ELF-1 (cell line): ENCODE measurements around the gene FMN2.

Experiments
- DNase-seq: peaks from one replicate; pipeline ENCODE4 v3.0.0-alpha.2; 2016; ENCODE audit warnings: low read depth, low spot score

FMN2 gene

DNA sequence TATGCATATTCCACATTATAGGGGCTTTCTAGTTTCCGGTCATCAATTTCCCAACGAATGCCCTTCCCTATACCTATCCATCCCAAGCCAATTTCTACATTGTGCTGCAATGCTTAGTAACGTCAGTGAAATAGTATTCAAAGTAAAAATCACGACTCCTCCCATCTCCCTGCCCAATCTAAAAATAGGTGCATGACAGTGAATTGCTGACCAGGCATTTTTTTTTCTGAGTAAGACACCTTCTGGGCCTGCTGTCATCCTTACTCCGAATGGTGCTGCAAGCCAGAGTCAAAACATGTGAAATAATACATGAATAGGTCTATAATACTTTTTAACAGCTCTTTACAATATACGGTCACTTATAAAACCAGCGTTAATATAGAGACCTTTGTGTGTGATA lies 400.1 kb downstream of the FMN2 start:
- no peak for DNase-seq

DNA sequence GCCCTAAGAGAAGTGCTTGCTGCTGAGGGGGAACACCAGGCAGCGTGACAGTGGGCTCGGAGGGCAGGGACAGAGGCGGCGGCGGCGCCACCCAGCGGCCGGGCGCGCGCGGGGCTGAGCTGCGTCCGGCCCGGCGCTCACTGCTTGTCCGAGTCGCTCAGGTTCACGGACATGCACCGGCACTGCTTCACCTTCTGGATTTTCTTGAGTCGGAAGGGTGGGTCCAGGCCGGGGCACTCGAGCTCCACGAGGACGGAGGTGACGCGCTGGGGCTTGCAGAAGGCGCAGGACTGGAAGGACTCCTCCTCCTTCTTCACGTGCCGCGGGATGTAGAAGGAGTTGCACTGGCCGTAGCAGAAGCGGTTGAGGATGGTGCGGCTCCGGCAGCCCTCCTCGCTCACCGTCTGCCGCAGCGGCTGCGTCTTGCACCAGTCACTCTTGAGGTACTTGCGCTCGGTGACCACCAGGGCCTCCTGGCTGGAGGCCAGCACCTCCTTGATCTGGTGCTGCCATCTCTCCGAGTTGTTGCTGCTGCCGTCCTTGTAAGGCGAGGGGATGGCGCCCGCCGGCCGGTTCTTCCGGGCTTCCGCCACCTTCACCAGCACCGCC lies 401.3 kb downstream of the FMN2 start:
- peak; percentile 91 for DNase-seq

DNA sequence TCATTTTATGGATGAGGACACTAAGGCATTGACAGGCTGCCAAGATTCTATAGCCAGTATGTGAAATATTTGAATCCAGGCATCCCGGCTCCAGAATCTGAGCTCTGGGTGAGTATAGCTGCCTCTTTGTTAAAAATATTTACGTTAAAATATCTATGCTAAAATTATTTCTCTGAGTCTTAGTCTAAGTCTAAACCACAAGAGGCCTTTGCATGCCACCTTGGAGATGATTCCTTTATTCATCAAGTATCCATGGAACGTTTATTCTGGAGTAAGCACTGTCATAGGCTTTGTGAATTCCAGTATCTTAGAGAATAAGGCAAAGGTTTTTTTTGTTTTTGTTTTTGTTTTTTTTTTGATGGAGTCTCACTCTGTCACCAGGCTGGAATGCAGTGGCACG lies 403.9 kb downstream of the FMN2 start:
- no peak for DNase-seq

DNA sequence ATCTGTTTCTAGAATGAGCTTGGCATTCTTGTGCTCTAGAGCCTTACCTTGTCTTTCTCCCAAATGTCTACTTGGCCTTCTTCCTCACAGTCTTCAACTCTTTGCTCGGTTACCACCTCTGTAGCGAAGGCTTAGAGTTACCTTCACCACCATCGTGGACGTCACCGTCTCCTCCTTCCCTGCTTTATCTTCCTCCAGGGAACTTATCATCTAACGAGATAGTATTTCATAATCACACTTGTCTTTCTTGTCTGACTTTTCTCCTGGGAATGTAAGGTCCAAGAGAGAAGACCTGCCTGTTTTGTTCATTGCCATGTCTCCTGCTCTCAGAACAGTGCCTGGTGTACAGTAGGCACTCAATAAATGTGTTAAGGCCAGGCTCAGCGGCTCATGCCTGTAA lies 404.7 kb downstream of the FMN2 start:
- DNase-seq = no peak

DNA sequence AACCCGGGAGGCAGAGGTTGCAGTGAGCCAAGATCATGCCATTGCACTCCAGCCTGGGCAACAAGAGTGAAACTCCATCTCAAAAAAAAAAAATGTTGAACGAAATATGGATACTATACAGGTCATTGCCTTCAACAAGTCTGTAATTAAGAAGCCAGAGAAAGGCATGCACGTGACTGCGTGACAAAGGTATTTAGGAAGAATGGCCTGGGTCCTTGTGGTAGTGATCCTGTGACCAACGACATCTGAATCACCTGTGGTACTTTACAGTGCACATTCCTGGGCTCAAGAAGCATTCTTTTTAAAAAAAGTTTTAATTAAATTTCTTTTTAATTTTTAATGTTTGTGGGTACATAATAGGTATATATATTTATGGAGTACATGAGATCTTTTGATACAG lies 405.3 kb downstream of the FMN2 start:
- DNase-seq = no peak

DNA sequence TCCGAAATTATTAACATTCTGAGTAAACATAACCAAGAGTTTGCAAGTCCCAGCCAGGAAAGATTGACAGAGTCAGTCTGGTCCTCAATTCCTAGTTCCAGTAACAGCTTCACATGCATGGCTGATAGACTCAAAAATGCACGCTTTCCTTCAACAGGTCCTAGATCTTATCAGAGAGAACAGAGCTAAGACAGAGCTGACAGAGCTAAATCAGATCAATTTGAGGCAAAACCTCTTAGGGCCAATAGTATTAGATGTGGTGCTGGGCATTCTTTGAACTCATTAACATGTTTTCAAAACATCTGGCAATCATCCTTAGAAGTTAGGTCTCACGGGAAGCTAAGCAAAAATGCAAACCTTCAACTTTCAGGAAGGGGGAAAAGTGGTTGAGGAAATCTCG lies 406.2 kb downstream of the FMN2 start:
- no peak for DNase-seq

DNA sequence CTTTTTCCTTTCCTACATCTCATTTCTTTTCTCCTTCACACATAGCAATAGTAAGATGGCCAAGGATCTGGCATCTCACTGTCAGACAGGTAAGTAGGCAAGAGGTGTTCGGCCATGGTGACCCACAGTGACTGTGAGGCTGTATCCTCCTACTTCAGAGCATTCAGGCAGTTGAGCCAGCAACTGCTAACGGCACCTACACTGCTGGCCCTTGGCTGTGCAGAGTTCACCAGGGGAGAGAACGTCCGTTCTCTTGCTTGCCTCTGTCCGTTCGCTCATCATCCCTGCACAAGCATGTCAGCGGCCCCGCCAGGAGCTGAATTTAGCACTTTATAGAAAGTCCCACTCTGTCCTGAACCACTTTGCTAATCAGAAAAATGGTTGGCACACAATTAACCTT lies 406.7 kb downstream of the FMN2 start:
- DNase-seq = peak; percentile 19

DNA sequence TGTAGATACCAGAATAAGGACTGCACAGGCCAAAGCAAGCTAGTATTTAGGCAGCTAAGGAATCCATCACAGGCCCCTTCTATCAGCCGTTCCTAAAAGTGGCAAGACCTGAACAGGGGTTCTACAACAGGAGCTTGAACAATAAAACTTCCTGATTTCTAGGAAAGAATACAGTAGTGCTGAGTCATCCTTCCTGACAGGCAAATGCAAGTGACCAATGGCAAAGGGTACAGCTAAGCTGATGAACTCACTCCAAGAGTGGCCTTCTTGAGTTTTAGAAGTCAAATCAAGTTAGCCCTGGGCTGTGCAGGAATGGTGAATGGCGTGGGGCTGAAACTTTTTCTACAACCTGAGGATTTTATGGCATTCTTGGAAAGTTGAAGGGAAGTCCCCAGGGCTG lies 407.3 kb downstream of the FMN2 start:
- DNase-seq = peak; percentile 78

DNA sequence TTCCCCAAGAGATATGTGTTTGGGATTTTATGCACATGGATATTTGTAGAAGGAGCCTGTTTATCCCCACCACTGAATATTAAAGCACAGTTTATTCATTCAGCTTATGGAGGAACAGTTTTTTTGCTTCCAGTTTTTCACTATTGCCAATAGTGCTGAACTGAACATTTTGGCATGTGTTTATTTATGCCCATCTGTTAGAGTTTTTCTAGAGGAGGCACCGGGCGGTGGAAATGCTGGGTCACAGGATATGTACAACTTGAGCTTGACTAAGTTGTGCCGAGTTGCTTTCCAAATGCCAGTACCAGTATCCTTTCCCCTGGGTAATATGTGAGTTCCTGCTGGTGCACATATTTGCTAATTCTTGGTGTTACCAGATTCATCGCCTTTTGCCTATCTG lies 409.0 kb downstream of the FMN2 start:
- DNase-seq = no peak

DNA sequence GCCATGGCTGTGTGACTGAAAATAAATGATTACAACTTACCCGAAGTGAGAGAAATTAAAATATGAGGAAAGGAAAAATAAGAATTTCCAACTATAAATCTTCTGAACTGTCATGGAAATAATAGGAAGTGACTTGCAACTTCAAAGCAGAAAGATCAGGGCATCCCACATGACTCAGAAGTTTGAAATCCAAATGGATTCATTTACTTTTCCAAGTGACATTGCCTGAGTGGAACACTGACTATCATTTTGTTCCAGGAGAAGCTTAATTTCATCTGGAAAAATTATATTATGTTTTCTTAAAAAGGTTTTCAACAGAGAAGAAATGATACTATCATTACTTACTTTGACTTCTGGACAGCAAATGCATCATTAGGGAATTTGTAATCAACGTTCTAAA lies 409.4 kb downstream of the FMN2 start:
- DNase-seq = no peak

DNA sequence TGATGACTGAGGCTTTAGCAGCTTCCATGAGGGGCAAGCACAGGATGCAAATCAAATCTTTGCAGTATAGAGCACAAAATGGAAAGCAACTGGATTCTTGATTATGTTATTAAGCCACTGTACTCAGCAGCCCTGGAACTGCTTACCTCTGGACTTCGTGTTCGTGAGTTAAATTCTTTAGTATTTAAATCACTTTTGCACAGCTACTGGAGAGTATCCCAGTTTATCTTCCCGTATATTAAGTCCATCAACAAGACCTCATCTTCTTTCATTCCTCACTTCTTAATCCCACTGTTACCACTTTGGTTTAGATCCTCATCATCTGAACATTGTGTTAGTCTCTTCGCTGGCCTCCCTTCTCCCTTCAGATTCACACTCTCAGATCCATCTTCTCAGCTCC lies 411.4 kb downstream of the FMN2 start:
- DNase-seq = no peak

DNA sequence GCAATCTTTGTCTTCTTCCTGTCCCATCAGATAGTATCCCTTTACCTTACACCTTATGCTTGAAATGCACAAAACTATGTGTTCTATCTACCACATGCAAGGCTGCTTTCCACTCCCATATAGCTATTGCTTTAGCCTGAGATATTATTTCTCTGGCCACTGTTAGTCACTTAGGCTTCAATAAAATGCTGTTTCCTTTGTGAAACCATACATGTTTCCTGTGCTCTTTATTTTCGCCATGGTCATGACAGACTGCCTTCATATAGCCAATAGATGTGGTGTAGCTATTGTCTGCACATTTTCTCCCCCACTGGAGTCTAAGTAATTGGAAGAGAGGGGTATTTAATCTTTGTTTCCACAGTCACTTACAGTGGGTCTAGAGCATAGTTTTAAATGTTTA lies 411.9 kb downstream of the FMN2 start:
- DNase-seq = no peak

DNA sequence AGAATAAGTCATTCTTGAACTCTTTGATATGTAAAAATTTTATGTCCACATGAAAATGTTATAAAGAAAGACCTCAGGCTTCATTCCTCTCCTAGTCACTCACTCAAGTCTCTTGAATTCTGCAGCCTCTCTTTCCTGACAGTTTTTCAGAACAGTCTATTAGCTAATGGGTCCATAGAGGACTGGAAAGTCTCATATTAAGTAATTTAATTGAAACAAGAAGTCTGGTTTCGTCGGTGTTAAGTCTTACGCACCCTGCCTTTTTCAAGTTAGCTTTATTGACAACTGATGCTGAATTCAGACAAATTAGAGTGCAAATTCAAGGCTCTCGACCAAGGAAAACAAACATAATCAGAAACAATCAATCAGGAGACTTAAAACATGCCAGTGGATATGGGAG lies 414.5 kb downstream of the FMN2 start:
- no peak for DNase-seq

DNA sequence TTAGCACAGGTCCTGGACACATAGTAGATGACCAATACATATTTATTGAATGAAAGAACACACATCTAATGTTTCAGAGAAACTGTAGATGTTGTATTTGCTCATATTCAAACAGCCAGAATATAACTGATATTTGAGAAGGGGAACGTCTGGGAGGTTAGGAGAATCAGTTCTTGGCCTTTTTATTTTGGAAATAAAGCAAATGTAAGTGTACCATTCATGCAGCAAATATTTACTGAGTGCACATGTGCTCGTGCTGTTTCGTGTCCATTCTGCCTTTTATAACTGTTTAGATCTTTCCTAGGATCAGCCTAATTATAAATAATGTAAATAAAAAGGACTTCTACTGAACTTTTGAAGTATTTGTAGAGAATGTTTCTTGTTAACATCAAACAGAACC lies 416.5 kb downstream of the FMN2 start:
- no peak for DNase-seq

DNA sequence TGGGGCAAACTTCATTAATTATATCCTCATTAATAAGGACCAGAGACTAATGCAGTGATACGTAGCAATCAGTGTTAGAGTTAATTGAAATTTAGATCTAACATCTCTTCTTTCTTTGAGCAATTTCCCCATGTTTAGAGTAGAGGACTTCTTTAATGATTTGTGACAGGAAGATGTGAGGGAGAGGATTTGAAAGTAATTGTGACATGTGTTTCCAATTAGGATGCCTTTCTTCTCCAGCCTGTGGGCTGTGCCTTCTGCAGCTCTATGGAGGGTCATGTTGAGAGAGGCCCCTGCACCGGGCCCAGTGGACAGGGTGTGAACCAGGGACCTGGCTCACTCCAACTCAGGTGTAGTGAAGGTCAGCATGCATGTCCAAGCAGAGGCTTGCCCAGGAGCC lies 417.3 kb downstream of the FMN2 start:
- no peak for DNase-seq

DNA sequence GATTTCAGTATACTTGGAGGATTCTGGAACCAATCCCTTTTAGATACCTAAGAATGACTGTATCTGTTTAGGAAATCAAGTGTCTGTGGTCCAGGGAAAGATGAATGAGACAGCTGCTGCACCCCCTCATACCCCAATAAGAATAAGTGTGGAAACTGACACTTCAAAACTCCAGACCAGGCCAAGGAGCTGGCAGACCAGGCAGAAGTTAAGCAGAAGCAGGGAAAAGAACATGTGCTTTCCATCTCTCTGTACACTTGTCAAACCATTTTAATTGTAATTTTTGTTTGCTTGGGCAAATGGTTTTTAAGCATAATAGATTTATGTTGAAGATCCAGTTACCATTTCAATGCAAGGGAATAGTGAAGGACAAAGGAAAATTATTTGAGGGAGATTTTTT lies 420.1 kb downstream of the FMN2 start:
- DNase-seq = no peak

DNA sequence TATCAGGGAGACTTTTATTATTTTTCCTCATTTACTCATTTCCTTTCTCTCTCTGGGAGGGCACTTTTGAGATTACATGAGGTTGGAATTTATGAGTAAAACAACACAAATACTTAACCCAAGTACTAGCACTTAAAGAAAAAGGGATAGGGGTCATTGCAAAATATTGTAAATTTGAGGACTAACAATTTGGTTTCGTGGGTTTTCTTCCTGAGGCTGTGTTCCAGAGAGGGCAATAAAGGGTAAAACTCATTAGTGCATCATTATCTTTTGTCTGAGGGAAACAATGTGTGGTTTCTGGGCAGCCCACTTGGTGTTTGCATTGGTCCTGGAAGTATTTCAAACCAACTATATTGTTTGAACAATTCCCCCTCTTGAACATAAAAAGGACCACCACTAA lies 423.8 kb downstream of the FMN2 start:
- no peak for DNase-seq

DNA sequence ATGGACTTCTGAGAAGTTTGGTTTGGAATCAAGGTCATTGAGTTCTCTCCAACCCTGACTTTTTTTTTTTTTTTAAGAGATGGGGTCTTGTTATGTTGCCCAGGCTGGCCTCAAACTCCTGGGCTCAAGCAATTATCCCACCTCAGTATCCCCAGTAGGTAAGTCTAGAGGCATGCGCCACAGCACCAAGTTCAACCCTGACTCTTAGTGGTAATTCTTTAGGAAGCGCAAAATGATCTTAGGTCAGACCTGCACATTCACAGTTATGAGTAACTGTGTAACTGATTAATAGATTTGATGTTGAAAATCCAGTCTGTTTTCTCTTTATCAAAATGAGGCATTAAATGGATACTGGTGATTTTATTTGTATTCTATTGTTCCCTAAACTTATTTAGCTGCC lies 424.4 kb downstream of the FMN2 start:
- DNase-seq = no peak

DNA sequence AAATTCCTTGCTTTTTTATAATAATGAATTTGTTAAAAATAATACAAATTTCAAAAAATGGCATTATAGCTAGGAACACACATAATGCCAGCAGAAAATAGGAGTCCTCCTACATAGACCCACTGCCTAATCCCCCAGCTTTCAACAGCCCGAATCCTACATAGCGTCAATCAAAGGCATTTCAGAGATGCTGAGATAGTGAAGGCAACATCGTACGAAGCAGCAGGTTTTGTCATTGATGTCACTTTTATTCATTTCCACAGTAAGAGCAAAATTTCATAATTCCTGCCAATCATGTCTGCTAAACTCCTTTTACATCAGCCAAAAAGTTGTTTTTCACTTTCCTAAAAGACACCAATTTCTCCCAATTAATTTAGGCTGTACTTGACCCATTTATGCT lies 426.2 kb downstream of the FMN2 start:
- DNase-seq = no peak

DNA sequence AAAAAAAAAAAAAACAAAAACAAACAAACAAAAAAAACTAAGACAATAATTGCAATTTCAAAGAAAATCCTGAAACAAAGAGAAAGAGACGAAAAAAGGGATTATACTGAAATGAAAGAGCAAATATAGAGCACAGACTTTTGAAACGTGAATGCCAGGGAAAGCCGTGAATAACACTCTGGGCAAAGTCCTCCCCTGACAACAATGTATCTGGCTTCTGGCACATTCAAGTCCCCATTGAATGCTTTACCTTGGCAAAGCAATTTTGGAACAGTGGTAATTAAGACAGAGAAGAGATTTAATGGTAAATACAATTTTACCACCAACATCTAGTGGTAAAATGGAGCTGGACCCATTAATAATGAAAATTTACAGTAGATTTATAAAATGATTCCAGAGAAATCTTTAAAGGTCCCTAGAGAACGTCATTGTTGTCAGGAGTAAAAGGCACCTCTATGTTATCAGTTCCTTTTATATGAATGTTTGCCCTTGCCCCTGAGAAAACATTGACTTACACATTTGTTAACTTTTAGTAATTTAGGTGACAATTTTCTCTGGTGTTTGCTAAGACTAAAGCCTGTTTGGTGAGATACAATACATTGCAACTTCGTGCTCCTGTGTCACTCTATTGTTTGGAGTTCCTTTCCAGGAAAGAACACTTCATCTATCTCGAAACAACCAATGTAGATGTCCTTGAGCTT lies 430.6 kb downstream of the FMN2 start:
- no peak for DNase-seq

DNA sequence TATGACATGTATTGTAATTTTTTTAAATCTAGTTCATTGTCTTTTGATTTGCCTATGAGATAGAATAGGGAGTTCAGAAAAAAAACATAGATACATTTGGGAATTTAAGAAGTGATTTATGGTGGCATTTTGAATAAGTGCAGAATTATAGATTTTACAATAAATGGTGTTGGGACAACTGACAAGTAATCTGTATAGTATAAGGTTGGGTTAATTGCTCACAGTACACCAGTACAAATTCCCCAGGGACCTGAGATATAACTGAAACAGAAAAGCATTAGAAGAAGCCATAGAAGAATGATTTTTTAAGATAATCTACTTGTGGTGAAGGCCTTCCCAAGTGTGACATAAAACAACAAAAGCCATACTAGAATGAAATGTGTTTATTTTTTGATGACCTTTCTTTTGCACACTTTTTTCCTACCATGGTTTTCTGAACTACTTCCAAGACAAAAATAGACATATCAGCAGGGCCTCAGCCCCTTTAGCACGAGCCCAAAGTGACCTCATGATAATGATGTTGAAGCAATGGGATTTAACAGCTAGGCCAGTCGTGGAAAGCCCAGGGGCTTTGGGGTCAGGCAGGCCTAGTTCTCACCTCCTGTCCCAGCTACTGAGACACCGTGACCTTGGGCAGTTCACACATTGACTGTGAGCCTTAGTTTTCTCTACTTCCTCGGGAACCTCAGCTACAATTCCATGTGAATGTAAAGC lies 432.8 kb downstream of the FMN2 start:
- DNase-seq = no peak
